ENCODE data around the gene SNX9. TPM values are rescaled to one million over a fixed set of nuclear protein-coding genes. Genes with fewer than 3 reads are reported as not detected.

The SNX9 gene
- total and polyA plus RNA-seq, 3 donors from 2014 or later = 26.0 to 32.6 (median 30.1) TPM

DNA sequence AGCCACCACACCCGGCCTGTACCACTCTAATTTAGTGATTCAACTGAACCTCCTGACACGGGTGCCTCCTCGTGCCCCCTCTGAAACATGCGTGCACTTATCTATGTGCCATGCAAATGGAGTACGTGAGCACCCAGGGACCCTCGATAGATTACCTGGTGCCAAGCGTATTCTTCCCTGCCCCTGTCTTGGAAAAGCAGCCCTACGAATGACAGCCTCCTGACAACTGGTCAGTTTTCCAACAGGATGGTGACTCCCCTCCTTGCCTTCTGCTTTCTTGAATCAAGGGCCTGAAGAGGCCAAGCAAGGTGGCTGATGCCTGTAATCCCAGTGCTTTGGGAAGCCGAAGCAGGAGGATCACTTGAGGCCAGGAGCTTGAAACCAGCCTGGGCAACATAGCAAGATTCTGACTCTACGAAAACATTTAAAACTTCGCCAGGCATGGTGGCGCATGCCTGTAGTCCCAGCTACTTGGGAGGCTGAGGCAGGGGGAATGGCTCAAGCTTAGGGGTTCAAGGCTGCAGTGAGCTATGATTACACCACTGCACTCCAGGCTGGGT, 133.2 kb downstream of the SNX9 start:
- Histone ChIP-seq H3K36me3 (ENCODE audit: low read depth, missing control alignments) (no peaks in the 10 kb centered on the region), H3K4me1 (no peaks in the 10 kb centered on the region), H3K4me3 (no peak overlapping the region), H3K27me3 (no peaks in the 10 kb centered on the region), H3K27ac (no peak overlapping the region), H3K9me3 (no peaks in the 10 kb centered on the region)
- intact Hi-C loops (cut with DNase I; ENCODE audit: low total_unique reads) = no loop called here
- DNase-seq = no peak
- no peak for TF ChIP-seq POLR2A (IDR thresholded peaks at IDR 0.05)
- TF ChIP-seq, protein P1, sequence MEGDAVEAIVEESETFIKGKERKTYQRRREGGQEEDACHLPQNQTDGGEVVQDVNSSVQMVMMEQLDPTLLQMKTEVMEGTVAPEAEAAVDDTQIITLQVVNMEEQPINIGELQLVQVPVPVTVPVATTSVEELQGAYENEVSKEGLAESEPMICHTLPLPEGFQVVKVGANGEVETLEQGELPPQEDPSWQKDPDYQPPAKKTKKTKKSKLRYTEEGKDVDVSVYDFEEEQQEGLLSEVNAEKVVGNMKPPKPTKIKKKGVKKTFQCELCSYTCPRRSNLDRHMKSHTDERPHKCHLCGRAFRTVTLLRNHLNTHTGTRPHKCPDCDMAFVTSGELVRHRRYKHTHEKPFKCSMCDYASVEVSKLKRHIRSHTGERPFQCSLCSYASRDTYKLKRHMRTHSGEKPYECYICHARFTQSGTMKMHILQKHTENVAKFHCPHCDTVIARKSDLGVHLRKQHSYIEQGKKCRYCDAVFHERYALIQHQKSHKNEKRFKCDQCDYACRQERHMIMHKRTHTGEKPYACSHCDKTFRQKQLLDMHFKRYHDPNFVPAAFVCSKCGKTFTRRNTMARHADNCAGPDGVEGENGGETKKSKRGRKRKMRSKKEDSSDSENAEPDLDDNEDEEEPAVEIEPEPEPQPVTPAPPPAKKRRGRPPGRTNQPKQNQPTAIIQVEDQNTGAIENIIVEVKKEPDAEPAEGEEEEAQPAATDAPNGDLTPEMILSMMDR (IDR thresholded peaks at IDR 0.05) = no peak
- 90 to 96% methylated on average over 12 of the region's 12 CpGs for WGBS, 2 donors

DNA sequence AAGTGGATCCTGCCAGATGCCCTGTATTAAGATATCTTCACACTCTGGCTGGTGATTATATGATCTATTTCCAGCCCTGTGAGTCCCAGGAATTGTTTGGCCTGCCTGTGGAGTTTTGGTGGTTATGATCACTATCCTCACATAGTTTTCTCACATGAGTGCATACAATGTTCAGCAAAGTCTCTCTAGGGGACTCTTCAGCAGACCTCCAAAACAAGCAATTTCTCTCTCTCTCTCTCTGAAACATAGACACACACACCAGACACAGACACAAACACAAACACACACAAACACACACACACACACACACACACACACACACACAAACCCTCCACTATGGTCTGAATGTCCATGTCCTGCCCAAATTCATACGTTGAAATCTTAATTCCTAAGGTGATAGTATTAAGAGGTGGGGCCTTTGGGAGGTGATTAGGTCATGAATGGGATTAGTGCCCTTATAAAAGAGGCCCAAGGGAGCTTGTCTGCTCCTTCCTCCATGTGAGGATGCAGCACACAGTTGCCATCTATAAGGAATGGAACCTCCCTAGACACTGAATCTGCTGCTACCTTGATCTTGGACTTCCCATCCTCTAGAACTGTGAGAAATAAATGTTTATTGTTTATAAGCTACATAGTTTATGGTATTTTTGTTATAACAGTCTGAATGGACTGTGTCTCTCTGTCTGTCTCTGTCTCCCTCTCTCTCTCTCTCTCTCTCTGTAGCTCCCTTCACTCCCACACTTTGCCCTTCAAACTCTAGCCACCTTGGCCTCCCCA, 136.6 kb downstream of the SNX9 start:
- TF ChIP-seq, protein P1 (IDR thresholded peaks at IDR 0.05) = no peak
- no peak for TF ChIP-seq POLR2A (IDR thresholded peaks at IDR 0.05)
- WGBS, 2 donors = 94 to 100% methylated on average over 1 of the region's 1 CpG
- no peaks in the 10 kb centered on the region for H3K27me3 ChIP-seq
- no peak for DNase-seq
- H3K4me1 ChIP-seq = no peaks in the 10 kb centered on the region
- H3K4me3 ChIP-seq = no peak overlapping the region
- intact Hi-C loops (cut with DNase I; ENCODE audit: low total_unique reads) = no loop called here
- no peaks in the 10 kb centered on the region for H3K36me3 ChIP-seq (ENCODE audit: low read depth, missing control alignments)
- no peak overlapping the region for H3K27ac ChIP-seq
- H3K9me3 ChIP-seq = no peaks in the 10 kb centered on the region

- Histone ChIP-seq H3K27ac (no peak overlapping the region), H3K4me3 (no peak overlapping the region), H3K36me3 (ENCODE audit: low read depth, missing control alignments) (no peaks in the 10 kb centered on the region), H3K9me3 (no peaks in the 10 kb centered on the region), H3K27me3 (no peaks in the 10 kb centered on the region), H3K4me1 (no peaks in the 10 kb centered on the region)
- 93 to 97% methylated on average over 5 of the region's 5 CpGs for WGBS, 2 donors
- TF ChIP-seq, protein P1 (IDR thresholded peaks at IDR 0.05) = no peak
- no peak for TF ChIP-seq POLR2A (IDR thresholded peaks at IDR 0.05)
- DNase-seq = no peak
- intact Hi-C loops (cut with DNase I; ENCODE audit: low total_unique reads) = no loop called here
Observed at GRCh38 chr6:157961153-157961831, 138.2 kb downstream of the SNX9 start.

DNA sequence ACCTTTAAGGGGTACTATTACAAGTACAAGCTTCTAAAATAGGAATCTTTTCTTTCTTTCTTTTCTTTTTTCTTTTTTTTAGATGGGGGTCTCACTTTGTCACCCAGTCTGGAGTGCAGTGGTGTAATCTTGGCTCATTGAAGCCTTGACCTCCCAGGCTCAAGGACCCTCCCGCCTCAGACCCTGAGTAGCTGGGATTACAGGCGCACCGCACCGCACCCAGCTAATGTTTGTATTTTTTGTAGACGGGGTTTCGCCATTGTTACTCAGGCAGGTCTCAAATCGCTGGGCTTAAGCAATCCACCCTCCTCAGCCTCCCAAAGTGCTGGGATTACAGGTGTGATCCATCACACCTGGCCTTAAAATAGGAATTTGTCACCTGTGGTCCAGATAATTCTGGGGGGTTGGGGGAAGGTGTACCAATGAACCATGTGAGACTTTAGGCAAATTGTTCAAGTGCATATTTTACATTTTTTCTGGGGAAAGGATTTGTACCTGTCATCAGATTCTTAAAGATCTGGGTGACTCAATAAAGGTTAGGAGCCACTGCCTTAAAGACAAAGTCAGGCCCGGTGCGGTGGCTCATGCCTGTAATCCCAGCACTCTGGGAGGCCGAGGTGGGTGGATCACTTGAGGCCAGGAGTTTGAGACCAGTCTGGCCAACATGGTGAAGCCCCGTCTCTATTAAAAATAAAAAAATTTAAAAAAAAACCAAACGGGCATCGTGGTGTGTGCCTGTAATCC, 139.0 kb downstream of the SNX9 start:
- Histone ChIP-seq H3K4me3 (no peak overlapping the region), H3K4me1 (no peaks in the 10 kb centered on the region), H3K9me3 (no peaks in the 10 kb centered on the region), H3K27ac (no peak overlapping the region), H3K27me3 (no peaks in the 10 kb centered on the region), H3K36me3 (ENCODE audit: low read depth, missing control alignments) (no peaks in the 10 kb centered on the region)
- WGBS, 2 donors = 90 to 94% methylated on average over 13 of the region's 13 CpGs
- intact Hi-C loops (cut with DNase I; ENCODE audit: low total_unique reads) = no loop called here
- DNase-seq = no peak
- no peak for TF ChIP-seq POLR2A (IDR thresholded peaks at IDR 0.05)
- TF ChIP-seq, protein P1 (IDR thresholded peaks at IDR 0.05) = no peak
